Heart left ventricle (tissue), 16 donors: ENCODE data around the gene KCNA1. TPM values are rescaled to one million over a fixed set of nuclear protein-coding genes. Genes with fewer than 3 reads are reported as not detected.

Source experiments
- ATAC-seq, 4 donors: fragments of 200-7000 bp; cut with Tn5 transposase; one replicate each; pipeline ENCODE4 v1.9.1; 2020 to 2022; ENCODE audit warnings: moderate library complexity in 4 of 4, mild to moderate bottlenecking in 3 of 4, moderate number of reproducible peaks in 1 of 4
- DNase-seq, 5 donors: peaks; one replicate each; pipeline ENCODE4 v3.0.0-alpha.2; 2020
- H3K27ac ChIP-seq, 12 donors: fragments of 200-600 bp; sonication (generic) in 4 of 12; one replicate each; pipeline versions ENCODE4 v1.5.0 to v1.8.0; 2016 to 2022; ENCODE audit warnings: mild to moderate bottlenecking in 2 of 12
- H3K27me3 ChIP-seq, 9 donors: fragments of 200-600 bp; sonication (generic) in 2 of 9; one replicate each; pipeline versions ENCODE4 v1.5.1 to v1.8.0; 2016 to 2022; ENCODE audit warnings: mild to moderate bottlenecking in 3 of 9
- H3K36me3 ChIP-seq, 9 donors: fragments of 200-600 bp; sonication (generic) in 2 of 9; one replicate each; pipeline versions ENCODE4 v1.5.0 to v1.8.0; 2018 to 2022; ENCODE audit warnings: mild to moderate bottlenecking in 2 of 9
- H3K4me1 ChIP-seq, 12 donors: fragments of 200-600 bp; sonication (generic) in 4 of 12; one replicate each; pipeline versions ENCODE4 v1.5.0 to v1.8.0; 2016 to 2022; ENCODE audit warnings: mild to moderate bottlenecking in 3 of 12
- H3K4me3 ChIP-seq, 12 donors: fragments of 200-600 bp; sonication (generic) in 4 of 12; one replicate each; pipeline versions ENCODE4 v1.5.0 to v1.8.0; 2017 to 2022; ENCODE audit warnings: mild to moderate bottlenecking in 9 of 12, moderate library complexity in 4 of 12
- H3K9me3 ChIP-seq, 12 donors: fragments of 200-600 bp; sonication (generic) in 4 of 12; one replicate each; pipeline versions ENCODE4 v1.5.0 to v1.8.0; 2016 to 2022; ENCODE audit warnings: mild to moderate bottlenecking in 1 of 12
- POLR2A ChIP-seq, 2 donors: fragments of 450-650 bp; IDR thresholded peaks; one replicate each; pipeline ENCODE4 v1.6.1; 2017; ENCODE audit warnings: antibody characterized with exemption in 2 of 2, mild to moderate bottlenecking in 2 of 2, moderate library complexity in 2 of 2
- WGBS, 4 donors: extraction: QIAGEN DNeasy Blood & Tissue Kit in 2 of 4; methylation state at CpG; one replicate each; pipeline versions ENCODE4 v1.1.5 to v1.1.7; 2013 to 2018; 5-methylcytosine and 5-hydroxymethylcytosine counted together
- intact Hi-C, 10 donors: fragments of 100-400 bp; cut with DNase I; formaldehyde crosslinking; loops; one replicate each; pipeline versions ENCODE4 v1.11.1 to v1.14.2; 2022
- long read RNA-seq, 3 donors: library from polyadenylated mRNA; unstranded; transcript quantifications; one replicate each; pipeline ENCODE4 v2.0.0, GENCODE V29; 2020 to 2021
- polyA plus RNA-seq, 2 donors: library from polyadenylated mRNA; stranded (reverse); fragments of 200-250 nt; gene quantifications; one replicate each; pipeline ENCODE4 v1.2.3, GENCODE V29; 2013
- total RNA-seq, 9 donors: library from RNA; depleted of rRNA in 2 of 9; stranded (reverse); fragments of >200 nt in 2 of 9; fragmentation: NEBNext Ultra II Directional in 3 of 9; extraction: Animal tissue kit (Norgen Biotek cat#: 25700) in 3 of 9; gene quantifications; one replicate each; pipeline versions ENCODE4 v1.1.0 to v1.2.4, GENCODE V29; 2016 to 2023
- TF ChIP-seq, protein P1 (sequence below), 12 donors: fragments of 200-600 bp; sonication (generic) in 4 of 12; IDR thresholded peaks; one replicate each; pipeline versions ENCODE4 v1.5.0 to v1.8.0; 2018 to 2022; ENCODE audit warnings: antibody characterized with exemption in 12 of 12, mild to moderate bottlenecking in 5 of 12
- donor health status: ischemic (EF 13 %, LVEDD 7.1; RV severe dilation, severe dysfunction).
- donor health status: healthy with polysubstance abuse.
- donor health status: DM: no; HTN: yes; CAD: no.
- donor health status: DM: no; HTN: no; CAD: no.
- donor health status: ischemic (EF 25% LVEDD 6.9; RV normal size, moderate dysfunction).
- donor health status: ischemic (EF 25% LVEDD 5.7; RV mildly dilated, moderate dysfunction).
- donor health status: healthy.
- donor health status: DM: yes; HTN: yes; CAD: no.
- donor health status: ischemic (EF 35%, LVEDD 5.7; RV mildly dilated, moderate dysfunction).
- donor health status: nonischemic (EF 11% LVEDD 7.7; RV severe dilation, severe dysfunction).
- donor health status: DM: yes; HTN: yes; CAD: no.
- donor health status: PGD.
- donor health status: ischemic (EF 29% LVEDD 5.4; RV normal size, mild dysfunction).
- donor health status: nonischemic (EF 23%, LVEDD 6.1; RV moderate dilation, normal function).

KCNA1 gene
- total RNA-seq (under 1 TPM in 2 of 9 donors, not detected in 7; 0.04 to 0.34 TPM), polyA plus RNA-seq (not detected)
- long read RNA-seq, donor 1 = 0 reads
- long read RNA-seq, donor 2 = 0 reads
- long read RNA-seq, donor 3 = 0 reads

DNA sequence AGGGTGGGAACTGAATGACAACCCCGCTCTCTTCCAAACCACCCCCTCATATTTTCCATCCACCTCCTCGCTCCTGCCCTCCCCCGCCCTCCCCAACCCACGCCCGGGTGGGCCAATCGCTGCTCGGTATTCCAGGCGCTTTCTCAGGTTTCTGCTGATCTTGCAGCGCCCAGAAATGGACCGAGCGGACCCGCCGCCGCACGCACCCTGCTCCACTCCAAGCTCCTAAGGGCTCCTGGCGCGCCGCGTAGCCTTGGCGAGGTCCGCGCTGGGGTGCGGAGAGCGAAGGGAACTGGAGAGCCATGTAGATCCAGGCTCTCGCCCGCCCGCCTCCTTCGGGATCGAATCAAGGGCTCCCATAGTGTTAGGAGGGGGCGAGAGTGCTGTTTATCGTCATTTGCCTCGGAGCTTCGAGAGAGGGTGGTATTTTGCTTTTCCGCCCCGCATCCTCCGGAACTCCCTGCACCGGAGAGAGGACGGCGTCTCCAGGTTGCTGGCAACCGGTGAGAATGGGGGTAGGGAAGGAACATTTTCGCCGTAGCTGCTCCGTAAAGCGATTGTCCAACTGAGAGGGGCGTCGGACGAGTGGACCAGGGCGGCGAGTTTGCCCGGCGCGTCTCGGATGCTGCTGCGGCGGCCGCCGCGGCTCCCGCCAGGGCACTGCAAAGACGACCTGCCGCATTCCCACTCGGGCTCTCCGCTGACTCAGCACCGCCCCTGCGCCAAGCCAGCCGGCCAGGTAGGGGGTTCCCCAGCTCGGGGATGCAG lies at the start of gene KCNA1:
Gene KCNA1 (plus strand): TSS at position 172 of the 768 bp plus-strand sequence. CDS start 1,474 bp downstream, outside the sequence.
- no peak for TF ChIP-seq POLR2A (IDR thresholded peaks at IDR 0.05)
- TF ChIP-seq, protein P1, sequence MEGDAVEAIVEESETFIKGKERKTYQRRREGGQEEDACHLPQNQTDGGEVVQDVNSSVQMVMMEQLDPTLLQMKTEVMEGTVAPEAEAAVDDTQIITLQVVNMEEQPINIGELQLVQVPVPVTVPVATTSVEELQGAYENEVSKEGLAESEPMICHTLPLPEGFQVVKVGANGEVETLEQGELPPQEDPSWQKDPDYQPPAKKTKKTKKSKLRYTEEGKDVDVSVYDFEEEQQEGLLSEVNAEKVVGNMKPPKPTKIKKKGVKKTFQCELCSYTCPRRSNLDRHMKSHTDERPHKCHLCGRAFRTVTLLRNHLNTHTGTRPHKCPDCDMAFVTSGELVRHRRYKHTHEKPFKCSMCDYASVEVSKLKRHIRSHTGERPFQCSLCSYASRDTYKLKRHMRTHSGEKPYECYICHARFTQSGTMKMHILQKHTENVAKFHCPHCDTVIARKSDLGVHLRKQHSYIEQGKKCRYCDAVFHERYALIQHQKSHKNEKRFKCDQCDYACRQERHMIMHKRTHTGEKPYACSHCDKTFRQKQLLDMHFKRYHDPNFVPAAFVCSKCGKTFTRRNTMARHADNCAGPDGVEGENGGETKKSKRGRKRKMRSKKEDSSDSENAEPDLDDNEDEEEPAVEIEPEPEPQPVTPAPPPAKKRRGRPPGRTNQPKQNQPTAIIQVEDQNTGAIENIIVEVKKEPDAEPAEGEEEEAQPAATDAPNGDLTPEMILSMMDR (IDR thresholded peaks at IDR 0.05) = no peak
- Histone ChIP-seq H3K4me1 (peaks cover 0 to 28% (median 21%) of the 10 kb centered on the region in 12 donors), H3K27me3 (peaks cover 27 to 94% (median 52%) of the 10 kb centered on the region in 9 donors), H3K36me3 (no peaks in the 10 kb centered on the region), H3K27ac (no peak within 1 kb of the TSS), H3K9me3 (no peaks in the 10 kb centered on the region), H3K4me3 (peak within 1 kb of the TSS; percentile 14 to 50 (median 38))
- intact Hi-C loops = no loop called here
- WGBS, 4 donors = 1 to 3% (median 1%) methylated on average over 53 to 67 of the region's 67 CpGs
- ATAC-seq (peak in 3 of 4 donors; percentile 52 to 74 (median 59)), DNase-seq (no peak)

DNA sequence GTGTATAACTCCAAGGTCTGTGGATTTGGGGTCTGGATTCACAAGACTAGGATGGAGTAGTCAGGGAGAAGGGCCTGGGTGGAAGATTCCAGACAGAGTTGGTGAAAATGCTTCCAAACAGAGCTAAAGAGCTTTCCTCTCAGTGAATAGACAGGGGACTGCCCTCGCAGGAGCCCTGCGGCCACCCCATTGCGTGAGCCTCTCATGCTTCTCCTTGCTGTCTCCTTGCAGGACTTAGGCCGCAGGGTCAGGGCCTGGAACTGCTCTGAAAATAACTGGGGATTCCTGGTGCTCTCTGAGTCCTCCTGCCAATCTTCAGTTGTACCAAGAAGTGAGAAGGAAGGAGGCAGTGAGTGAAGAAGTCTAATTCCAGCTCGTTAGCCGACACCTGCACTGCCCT lies 49.0 kb upstream of the KCNA1 start:
- 73 to 80% (median 77%) methylated on average over 6 of the region's 6 CpGs for WGBS, 4 donors
- intact Hi-C loops = no loop called here
- H3K4me1 ChIP-seq = peaks cover 0 to 36% (median 12%) of the 10 kb centered on the region in 12 donors
- no peaks in the 10 kb centered on the region for H3K36me3 ChIP-seq
- H3K9me3 ChIP-seq = no peaks in the 10 kb centered on the region
- ATAC-seq (no peak), DNase-seq (no peak)
- peaks cover 0 to 11% (median 0%) of the 10 kb centered on the region in 9 donors for H3K27me3 ChIP-seq
- H3K4me3 ChIP-seq = no peak overlapping the region
- no peak for TF ChIP-seq POLR2A (IDR thresholded peaks at IDR 0.05)
- TF ChIP-seq, protein P1 (IDR thresholded peaks at IDR 0.05) = no peak
- no peak overlapping the region for H3K27ac ChIP-seq

DNA sequence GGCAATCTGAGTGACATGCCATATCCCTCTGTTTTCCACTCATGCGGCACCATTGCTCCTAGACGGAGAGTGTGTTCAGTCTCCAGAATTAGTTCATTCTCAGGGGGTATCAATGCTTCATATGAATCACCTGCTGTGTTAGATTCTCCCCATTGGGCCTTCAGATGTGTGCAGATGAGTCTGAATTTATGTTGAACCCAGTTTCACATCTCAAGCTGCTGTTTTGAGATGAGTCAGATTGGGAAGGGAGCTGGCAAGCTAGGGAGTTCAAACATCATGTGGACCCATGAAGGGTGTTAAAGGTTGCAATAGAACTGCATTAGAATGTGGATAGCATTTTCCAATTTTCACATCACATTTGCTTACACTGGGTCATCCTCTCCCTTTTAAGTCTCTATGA lies 46.9 kb upstream of the KCNA1 start:
- H3K4me1 ChIP-seq = peaks cover 0 to 31% (median 11%) of the 10 kb centered on the region in 12 donors
- no peaks in the 10 kb centered on the region for H3K36me3 ChIP-seq
- H3K27me3 ChIP-seq = peaks cover 0 to 28% (median 0%) of the 10 kb centered on the region in 9 donors
- WGBS, 4 donors = 89 to 100% (median 95%) methylated on average over 2 of the region's 2 CpGs
- no peak overlapping the region for H3K4me3 ChIP-seq
- no peak overlapping the region for H3K27ac ChIP-seq
- TF ChIP-seq POLR2A (IDR thresholded peaks at IDR 0.05) = no peak
- TF ChIP-seq, protein P1 (IDR thresholded peaks at IDR 0.05) = no peak
- DNase-seq (no peak), ATAC-seq (no peak)
- intact Hi-C loops = no loop called here
- no peaks in the 10 kb centered on the region for H3K9me3 ChIP-seq

DNA sequence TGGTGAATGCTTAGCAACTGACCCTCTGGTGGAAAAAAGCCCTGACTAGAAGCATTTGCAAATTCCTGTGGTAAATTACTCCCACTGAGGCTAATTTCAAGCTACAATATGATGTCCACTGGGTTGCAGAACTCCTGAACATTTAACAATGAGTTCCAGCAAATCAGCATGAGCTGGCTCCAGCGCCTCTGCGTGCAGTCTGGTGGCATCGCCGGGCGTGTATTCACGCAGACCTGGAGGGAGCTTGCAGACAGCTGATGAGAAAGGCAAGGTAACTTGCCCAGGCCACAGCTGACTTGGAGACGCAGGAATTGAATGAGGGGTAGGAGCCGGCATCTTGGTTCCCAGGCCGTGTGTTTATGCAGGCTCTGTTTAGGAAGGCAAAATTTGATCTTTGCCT lies 45.1 kb upstream of the KCNA1 start:
- peaks cover 0 to 15% (median 3%) of the 10 kb centered on the region in 12 donors for H3K4me1 ChIP-seq
- ATAC-seq (no peak), DNase-seq (no peak)
- intact Hi-C loops = no loop called here
- H3K27ac ChIP-seq = no peak overlapping the region
- no peak overlapping the region for H3K4me3 ChIP-seq
- H3K27me3 ChIP-seq = peaks cover 0 to 44% (median 4%) of the 10 kb centered on the region in 9 donors
- 89 to 96% (median 94%) methylated on average over 9 of the region's 9 CpGs for WGBS, 4 donors
- TF ChIP-seq, protein P1 (IDR thresholded peaks at IDR 0.05) = no peak
- TF ChIP-seq POLR2A (IDR thresholded peaks at IDR 0.05) = no peak
- no peaks in the 10 kb centered on the region for H3K36me3 ChIP-seq
- no peaks in the 10 kb centered on the region for H3K9me3 ChIP-seq
